Astrocyte of the cerebellum (primary cell): ENCODE data around the gene SMURF2.

Source experiments
- DNase-seq: peaks from one replicate; pipeline ENCODE4 v3.0.0-alpha.2; 2011; ENCODE audit warnings: low read depth
- H3K4me3 ChIP-seq: 2 replicates; pipeline ENCODE4 v1.5.1; 2011; ENCODE audit warnings: mild to moderate bottlenecking, low read depth, low read length, moderate library complexity
- in situ Hi-C: cut with HindIII; loops from 2 replicates; pipeline ENCODE4 v1.10.0; 2017; ENCODE audit warnings: low sequenced_read_pairs
- TF ChIP-seq, protein P1 (sequence below): IDR thresholded peaks from 2 replicates; pipeline ENCODE4 v1.5.1; 2012; ENCODE audit warnings: low read length, low read depth, moderate library complexity, mild to moderate bottlenecking; ENCODE audit errors: missing control alignments

The SMURF2 gene

DNA sequence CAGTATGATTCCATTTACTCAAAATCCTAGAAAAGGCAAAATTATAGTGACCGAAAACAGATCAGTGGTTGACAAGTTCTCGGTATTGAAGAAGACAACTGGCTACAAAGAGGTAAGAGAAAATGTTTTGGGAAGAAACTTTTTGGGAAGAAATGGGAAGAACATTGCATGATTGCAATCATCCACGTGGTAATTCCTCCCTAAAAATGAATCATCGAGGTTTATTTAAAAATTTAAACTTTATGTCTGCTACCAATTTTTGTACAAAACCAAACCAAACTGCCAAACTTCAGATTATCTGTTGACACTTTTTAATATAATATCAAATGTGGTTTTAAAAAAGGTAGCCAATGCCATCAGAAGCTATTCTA lies 8.1 kb downstream of the SMURF2 start:
- TF ChIP-seq, protein P1, sequence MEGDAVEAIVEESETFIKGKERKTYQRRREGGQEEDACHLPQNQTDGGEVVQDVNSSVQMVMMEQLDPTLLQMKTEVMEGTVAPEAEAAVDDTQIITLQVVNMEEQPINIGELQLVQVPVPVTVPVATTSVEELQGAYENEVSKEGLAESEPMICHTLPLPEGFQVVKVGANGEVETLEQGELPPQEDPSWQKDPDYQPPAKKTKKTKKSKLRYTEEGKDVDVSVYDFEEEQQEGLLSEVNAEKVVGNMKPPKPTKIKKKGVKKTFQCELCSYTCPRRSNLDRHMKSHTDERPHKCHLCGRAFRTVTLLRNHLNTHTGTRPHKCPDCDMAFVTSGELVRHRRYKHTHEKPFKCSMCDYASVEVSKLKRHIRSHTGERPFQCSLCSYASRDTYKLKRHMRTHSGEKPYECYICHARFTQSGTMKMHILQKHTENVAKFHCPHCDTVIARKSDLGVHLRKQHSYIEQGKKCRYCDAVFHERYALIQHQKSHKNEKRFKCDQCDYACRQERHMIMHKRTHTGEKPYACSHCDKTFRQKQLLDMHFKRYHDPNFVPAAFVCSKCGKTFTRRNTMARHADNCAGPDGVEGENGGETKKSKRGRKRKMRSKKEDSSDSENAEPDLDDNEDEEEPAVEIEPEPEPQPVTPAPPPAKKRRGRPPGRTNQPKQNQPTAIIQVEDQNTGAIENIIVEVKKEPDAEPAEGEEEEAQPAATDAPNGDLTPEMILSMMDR, result no peak

DNA sequence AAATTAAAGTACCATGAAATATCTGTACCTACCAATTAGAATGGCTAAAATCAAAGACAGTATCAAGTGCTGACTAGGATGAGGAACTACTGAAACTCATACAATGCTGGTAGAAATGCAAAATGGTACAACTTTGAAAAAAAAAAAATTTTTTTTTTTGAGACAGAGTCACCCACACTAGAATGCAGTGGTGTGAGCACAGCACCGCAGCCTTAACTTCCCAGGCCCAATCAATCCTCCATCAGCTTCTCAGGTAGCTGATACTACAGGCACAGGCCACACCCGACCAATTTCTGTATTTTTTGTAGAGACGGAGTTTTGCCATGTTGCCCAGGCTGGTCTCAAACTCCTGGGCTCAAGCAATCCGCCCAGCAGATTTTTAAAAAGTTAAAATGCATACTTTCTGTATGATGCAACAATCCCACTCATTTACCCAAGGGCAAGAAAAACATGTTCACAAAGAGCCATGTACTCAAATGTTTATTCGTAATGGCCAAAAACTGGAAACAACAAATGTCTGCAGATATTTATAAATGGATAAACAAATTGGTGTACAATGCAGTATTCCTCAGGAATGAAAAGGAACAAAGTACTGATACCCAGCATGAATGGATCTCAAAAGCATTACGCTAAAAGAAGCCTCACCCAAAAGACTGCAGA lies 8.7 kb downstream of the SMURF2 start:
- in situ Hi-C loops, result no loop called here
- no peak for DNase-seq
- H3K4me3 ChIP-seq, result no peak overlapping the region
- TF ChIP-seq, protein P1, result no peak

More for the DNA sequence above, 8.1 kb downstream of the SMURF2 start:
- in situ Hi-C loops, result no loop called here
- DNase-seq, result no peak
- H3K4me3 ChIP-seq, result no peak overlapping the region

DNA sequence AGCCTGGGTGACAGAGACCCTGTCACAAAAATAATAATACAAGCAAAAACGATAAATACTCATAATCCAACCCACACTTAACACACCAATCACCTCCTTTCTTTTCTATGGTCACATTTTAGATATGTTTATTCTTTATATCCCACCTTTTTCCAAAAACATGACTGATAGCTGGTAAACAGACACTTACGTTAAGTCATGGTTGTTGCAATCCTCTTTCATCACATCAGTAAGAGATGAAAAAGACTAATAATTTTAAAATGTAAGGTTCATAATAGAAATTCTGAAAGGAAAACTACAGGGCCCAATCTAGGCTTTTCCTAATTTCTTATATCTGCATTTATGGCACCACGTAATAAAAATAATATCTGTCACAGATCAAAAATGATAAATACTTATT lies 10.2 kb downstream of the SMURF2 start:
- in situ Hi-C loops, result no loop called here

DNA sequence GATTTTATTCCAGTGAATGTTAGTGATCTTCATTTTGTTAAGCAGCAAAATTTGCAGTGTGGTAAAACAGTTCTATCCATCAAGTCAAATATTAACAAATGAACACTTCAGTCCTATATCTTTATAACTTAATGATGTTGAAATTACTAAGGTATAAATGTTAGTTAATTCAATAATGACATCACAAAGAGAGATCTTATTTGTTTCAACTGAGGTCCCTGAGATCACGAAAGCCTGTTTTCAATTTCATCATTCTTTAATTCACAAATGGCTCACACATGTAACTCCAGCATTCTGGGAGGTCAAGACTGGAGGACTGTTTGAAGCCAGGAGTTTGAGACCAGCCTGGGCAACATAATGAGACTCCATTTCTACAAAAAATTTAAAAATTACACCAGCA lies 13.9 kb downstream of the SMURF2 start:
- TF ChIP-seq, protein P1, result no peak
- in situ Hi-C loops, result no loop called here
- H3K4me3 ChIP-seq, result no peak overlapping the region
- no peak for DNase-seq

More for the DNA sequence above, 10.2 kb downstream of the SMURF2 start:
- DNase-seq, result no peak
- no peak overlapping the region for H3K4me3 ChIP-seq
- TF ChIP-seq, protein P1, result no peak

DNA sequence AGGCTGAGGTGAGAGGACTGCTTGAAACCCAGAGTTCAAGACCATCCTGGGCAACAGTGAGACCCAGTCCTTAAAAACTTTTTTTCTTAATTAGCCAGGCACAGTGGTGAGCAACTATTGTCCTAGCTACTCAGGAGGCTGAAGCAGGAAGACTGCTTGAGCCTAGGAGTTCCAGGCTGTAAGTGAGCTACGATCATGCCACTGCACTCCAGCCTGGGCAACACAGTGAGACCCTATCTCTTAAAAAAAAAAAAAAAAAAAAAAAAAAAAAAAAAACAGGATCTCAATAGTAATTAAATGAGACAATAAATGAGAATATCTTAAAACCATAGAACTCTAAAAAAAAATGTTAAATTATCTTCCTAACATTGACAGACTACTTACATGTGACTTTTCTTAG lies 14.3 kb downstream of the SMURF2 start:
- in situ Hi-C loops, result no loop called here
- TF ChIP-seq, protein P1, result no peak
- H3K4me3 ChIP-seq, result no peak overlapping the region
- DNase-seq, result no peak

DNA sequence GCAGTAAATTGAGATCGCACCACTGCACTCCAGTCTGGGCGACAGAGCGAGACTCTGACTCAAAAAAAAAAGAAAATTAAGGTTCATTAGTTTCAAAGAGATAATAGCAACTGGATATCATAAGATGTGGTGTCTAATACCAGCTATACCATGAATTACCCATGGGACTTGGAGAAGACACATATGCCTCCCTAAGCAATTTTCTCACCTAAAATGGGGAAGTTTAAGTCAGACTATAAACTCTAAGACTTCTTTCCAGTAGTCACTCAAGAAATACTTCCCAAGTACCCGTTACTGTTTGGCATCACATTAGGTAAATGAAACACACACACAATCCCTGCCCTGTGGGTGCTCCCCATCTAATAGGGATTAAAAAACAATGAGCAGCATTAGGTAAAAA lies 22.6 kb downstream of the SMURF2 start:
- no peak for DNase-seq
- no peak overlapping the region for H3K4me3 ChIP-seq
- in situ Hi-C loops, result no loop called here
- TF ChIP-seq, protein P1, result no peak
